ENCODE results near the gene TNFRSF14. TPM values are rescaled to one million over a fixed set of nuclear protein-coding genes. Genes with fewer than 3 reads are reported as not detected.

TNFRSF14 gene
- total RNA-seq, 2 experiments from 2014 or later: 106 to 111 TPM

DNA sequence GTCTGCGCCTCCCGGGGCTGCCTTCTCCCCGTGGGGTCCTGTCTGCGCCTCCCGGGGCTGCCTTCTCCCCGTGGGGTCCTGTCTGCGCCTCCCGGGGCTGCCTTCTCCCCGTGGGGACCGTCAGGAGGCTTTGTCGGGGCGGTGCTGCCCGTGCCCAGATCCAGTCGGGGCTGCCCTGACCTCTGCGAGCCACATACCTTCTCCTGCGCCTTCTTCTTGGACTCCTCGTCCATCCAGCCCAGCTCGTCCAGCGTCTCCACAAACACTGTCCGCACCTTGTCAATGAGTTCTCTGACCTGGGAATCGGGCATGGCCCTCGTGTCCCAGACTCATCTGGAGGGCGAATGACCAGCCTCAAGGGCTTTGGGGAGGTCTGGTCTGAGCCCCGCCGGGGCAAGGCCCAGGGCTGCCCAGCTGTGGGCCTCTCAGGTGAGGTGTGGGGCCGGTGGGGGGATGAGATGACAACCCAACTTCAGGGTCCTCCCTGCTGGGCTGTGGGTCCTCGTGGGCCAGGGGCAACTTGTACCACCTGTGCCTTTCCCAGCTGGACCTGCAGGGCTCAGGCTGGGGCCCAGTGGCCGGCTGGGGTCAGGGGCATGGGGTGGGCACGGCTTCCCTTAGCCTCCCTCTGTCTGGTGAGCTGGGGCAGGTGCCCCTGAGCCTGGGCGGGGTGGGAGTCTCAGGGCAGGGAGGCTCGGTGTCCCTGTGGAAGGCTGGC lies 39.8 kb downstream of the TNFRSF14 start:
- H3K36me3 Mint-ChIP-seq: no peaks in the 10 kb centered on the region
- ATAC-seq (no peak), DNase-seq (no peak)
- no peaks in the 10 kb centered on the region for H3K9me3 Mint-ChIP-seq (ENCODE audit: low read depth)
- H3K27me3 Mint-ChIP-seq: no peaks in the 10 kb centered on the region
- no peak overlapping the region for H3K4me3 Mint-ChIP-seq
- H3K27ac Mint-ChIP-seq: no peak overlapping the region
- no peaks in the 10 kb centered on the region for H3K4me1 Mint-ChIP-seq
- CTCF ChIA-PET: no interaction called here

DNA sequence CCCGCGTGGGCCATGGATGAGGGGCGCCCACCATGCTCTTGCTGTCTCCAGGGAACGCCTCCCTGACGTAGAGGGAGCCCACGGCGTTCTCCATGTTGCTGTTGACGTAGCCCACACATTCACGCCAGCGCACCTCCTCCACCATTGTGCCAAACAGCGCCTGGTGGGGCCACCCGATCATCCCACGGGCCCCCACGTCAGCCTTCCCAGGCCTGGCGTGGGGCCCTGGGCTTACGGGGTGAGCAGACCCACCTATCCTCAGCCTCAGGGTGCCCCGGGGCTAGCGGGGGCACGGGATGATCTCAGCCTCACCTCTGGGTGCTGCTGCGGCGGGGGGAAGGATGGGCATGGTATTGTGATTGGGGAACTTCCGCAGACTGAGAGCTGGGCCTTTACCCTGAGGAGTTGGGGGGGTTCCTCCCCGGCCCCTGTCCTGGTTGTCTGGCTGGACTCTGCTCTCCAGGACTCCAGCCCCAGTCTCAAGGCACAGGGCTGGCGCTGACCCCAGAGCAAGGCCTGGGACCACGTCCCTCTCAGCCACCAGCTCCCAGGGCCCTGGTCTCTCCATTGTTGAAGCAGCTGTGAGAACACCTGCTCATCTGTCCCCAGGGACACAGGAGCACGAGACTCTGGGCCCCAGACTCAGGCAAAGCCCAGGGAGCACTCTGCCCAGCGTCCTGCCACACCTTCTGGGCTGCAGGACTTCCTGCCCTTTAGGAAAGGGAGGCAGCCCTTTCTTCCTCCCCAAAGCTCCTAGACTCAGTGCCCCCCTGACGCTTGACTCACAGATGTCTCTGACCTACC lies 40.6 kb downstream of the TNFRSF14 start:
- H3K4me1 Mint-ChIP-seq: no peaks in the 10 kb centered on the region
- H3K27ac Mint-ChIP-seq: no peak overlapping the region
- CTCF ChIA-PET: no interaction called here
- no peak overlapping the region for H3K4me3 Mint-ChIP-seq
- no peaks in the 10 kb centered on the region for H3K9me3 Mint-ChIP-seq (ENCODE audit: low read depth)
- ATAC-seq (no peak), DNase-seq (no peak)
- H3K27me3 Mint-ChIP-seq: peaks cover 3% of the 10 kb centered on the region
- H3K36me3 Mint-ChIP-seq: no peaks in the 10 kb centered on the region

DNA sequence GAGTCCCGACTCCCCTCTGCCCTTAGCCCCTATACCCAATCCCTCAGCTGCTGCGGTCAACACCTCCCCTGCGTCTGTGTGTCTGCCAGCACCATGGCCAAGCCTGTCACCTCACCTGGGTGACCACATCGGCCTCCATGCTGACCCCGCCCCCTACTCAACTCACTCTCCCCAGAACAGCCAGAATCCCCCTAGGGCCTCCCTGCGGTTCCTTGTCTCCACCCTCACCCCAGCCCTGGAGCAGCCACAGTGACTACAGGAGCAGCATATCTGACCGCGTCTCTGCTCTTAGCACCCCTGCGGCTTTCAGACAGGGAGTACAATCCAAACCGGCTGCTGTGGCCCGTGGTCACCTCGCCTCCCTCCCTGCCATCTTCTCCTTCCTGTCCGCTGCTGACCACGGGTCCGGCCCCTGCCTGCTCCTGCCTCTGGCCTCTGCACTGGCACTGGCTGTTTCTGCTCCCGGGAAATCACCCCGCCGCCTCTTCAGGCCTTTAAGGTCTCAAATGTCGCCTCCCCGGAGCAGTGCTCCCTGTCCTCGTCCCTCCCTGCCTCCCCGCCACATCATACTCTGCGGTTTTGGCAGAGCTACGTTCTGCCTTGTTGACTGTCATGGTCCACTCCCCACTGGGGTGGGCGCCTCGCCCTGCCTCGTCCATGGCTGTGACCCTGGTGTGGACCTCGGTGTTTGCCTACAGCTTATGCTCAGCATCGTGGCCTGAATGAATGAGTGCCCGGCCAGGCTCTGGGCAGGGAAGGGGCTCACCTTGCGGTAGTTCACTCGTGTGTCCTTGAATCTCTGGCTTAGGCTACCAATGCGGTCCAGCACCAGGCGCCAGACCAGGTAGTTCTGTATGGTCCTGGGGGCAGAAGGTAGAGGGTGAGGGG lies 41.5 kb downstream of the TNFRSF14 start:
- H3K4me3 Mint-ChIP-seq: no peak overlapping the region
- H3K4me1 Mint-ChIP-seq: no peaks in the 10 kb centered on the region
- no peak overlapping the region for H3K27ac Mint-ChIP-seq
- no peaks in the 10 kb centered on the region for H3K36me3 Mint-ChIP-seq
- CTCF ChIA-PET: interaction anchor here (1.0 kb wide), 1 partner anchor 11 kb away, joined by 3 read pairs; the partner anchor contains the start of gene PRXL2B
- no peaks in the 10 kb centered on the region for H3K9me3 Mint-ChIP-seq (ENCODE audit: low read depth)
- DNase-seq (no peak), ATAC-seq (no peak)
- peaks cover 3% of the 10 kb centered on the region for H3K27me3 Mint-ChIP-seq

DNA sequence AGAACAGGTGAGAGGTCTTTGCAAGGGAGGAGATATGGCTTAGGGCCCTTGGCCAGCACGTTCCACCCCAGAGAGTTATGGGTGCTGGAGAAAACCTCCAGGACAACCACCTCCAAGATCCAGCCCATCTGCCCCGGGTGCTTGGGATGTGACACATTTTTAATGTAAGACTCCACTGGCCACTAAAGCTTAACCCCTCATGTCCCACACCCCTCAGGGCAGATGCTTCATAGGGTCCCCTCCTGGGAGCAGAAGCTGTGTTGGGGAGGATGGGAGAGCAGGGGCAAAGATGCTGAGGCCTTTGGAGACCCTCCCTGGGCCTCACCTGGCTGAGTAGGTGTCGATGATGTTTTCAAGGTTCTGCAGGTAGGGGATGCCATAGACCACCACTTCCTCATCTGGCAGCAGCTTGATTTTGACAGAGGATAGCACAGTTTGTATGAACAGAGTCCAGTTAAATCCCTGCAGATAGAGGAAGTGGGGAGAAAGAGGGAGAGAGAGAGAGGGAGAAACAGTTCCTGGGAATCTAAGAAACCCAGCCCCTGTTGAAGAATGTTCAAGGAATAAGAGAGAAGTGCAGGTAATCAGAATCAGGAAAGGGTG lies 42.3 kb downstream of the TNFRSF14 start:
- Mint-ChIP-seq H3K27me3 (peaks cover 3% of the 10 kb centered on the region), H3K27ac (no peak overlapping the region), H3K4me3 (no peak overlapping the region), H3K36me3 (no peaks in the 10 kb centered on the region), H3K9me3 (ENCODE audit: low read depth) (no peaks in the 10 kb centered on the region), H3K4me1 (no peaks in the 10 kb centered on the region)
- no peak for ATAC-seq
- CTCF ChIA-PET: interaction anchor here (1.0 kb wide), 1 partner anchor 12 kb away, joined by 3 read pairs; the partner anchor contains the start of gene PRXL2B
- no peak for DNase-seq

DNA sequence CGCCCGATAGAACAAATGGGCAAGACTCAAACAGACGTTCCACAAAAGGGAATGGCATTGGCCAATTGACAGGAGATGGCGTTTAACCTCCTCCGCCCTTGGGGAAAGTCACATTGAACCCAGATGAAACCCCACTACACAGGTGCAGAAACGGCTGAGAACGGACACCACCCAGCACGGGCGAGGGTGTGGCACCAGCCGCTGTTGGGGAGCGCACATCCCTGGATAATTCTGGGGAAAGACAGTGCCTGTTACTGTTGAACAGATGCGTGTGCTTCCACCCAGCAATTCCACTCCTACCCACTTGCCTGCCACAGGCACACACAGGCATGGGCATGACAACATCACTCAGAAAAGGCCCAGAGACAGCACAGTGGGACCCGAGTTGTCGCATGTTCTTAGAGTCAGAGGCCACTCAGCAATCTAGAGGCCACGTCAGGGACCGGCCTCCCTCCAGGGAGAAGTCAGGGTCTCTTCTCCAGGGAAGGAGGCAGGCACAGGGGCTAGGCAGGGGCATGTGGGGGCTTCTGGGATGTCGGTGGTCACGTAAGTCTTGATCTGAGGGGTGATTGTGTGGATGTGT lies 45.6 kb downstream of the TNFRSF14 start:
- CTCF ChIA-PET: no interaction called here
- ATAC-seq: no peak

DNA sequence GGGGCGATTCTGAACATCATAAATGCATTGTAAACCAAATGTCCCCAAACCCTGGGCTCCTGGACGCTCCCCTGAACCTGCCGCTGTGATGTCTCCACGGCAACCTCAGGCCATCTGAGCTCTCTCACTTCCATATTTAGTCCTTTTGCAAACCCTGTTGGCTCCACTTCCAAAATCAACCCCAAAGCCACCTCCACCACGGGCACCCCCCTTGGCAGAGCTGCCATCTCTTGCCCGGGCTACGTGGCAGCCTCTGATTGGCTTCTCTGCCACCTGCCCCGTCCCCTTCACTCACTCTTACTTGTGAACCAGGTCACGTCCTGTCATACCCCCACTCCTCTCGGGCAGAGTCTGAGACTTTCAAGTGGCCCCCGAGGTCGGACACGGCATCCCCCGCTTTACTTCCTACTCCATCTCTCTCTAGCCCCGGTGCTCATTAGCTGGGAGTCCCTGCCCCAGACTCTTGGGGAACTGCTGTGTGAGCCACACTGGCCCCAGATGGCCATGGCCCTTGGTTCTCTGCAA lies 46.2 kb downstream of the TNFRSF14 start:
- Mint-ChIP-seq H3K4me3 (no peak overlapping the region), H3K4me1 (no peaks in the 10 kb centered on the region), H3K9me3 (ENCODE audit: low read depth) (no peaks in the 10 kb centered on the region), H3K36me3 (no peaks in the 10 kb centered on the region), H3K27ac (no peak overlapping the region), H3K27me3 (peaks cover 3% of the 10 kb centered on the region)
- CTCF ChIA-PET: no interaction called here
- ATAC-seq: no peak
- no peak for DNase-seq

More for the DNA sequence above, 45.6 kb downstream of the TNFRSF14 start:
- Mint-ChIP-seq H3K36me3 (no peaks in the 10 kb centered on the region), H3K27ac (no peak overlapping the region), H3K9me3 (ENCODE audit: low read depth) (no peaks in the 10 kb centered on the region), H3K4me3 (no peak overlapping the region), H3K27me3 (peaks cover 3% of the 10 kb centered on the region), H3K4me1 (no peaks in the 10 kb centered on the region)
- DNase-seq: no peak

DNA sequence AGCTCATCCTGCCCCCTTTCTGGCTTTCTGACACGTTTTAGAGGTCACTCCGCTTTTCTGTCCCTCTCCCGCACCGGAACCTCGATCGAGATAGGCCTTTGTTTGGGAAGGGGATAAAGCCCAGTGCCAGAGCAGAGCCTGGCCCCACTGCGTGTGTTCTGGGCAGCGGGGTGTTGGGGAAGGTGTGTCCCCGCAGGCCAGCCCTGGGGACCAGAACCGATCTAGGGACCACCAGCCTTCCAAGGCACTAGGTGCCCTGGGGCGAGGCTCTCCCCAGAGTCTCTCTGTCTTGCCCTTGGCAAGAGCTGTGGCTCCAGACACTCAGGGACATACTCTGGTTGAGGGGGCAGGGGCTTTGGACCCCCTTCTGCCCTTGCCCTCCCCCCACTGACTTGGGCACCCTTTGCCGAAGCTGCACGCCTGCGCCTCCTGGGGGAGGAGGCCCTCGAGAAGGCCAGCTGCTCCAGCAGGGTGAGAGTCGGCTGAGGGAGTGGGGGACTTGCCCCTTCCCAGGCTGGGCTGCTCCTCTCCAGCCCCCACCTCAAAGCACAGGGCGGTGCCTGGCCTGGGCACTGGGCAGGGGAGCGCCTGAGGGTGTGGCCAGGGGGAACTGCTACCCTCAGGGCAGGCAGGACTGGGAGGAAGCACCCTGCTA lies 46.8 kb downstream of the TNFRSF14 start:
- DNase-seq: no peak
- CTCF ChIA-PET: no interaction called here
- H3K4me1 Mint-ChIP-seq: no peaks in the 10 kb centered on the region
- peaks cover 3% of the 10 kb centered on the region for H3K27me3 Mint-ChIP-seq
- H3K36me3 Mint-ChIP-seq: no peaks in the 10 kb centered on the region
- H3K4me3 Mint-ChIP-seq: no peak overlapping the region
- H3K27ac Mint-ChIP-seq: no peak overlapping the region
- no peaks in the 10 kb centered on the region for H3K9me3 Mint-ChIP-seq (ENCODE audit: low read depth)
- no peak for ATAC-seq

DNA sequence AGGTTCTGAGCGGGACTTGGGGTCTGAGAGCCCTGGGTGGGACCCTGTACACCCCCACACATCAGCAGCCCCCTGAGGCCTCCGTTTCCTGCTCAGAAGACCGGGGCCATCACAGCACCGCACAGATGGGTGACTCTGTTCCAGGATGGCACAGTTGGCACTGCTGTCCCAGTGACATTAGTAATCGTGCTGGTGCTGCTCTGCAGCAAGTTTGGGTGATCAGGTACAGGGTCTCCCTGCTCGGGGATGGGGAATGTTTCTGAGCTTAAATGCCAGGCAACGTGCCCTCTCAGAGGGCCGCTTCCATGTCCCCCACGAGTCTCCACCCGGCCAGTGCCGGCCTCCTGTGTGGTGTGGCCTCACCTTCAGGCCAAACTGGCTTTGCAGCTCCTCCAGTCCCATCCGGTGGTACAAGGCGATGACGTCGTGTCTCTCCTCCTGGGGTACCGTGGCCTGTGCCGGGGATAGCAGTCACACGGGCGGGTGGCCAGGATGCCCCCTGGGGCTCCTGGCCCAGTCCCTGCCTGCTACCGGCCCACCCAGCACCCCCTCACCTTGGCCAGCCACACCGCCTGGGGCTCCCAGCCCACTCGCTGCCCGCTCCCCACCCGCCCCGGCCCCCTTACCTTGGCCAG lies 47.5 kb downstream of the TNFRSF14 start:
- Mint-ChIP-seq H3K9me3 (ENCODE audit: low read depth) (peaks cover 4% of the 10 kb centered on the region), H3K4me1 (no peaks in the 10 kb centered on the region), H3K36me3 (no peaks in the 10 kb centered on the region), H3K27ac (no peak overlapping the region), H3K4me3 (no peak overlapping the region), H3K27me3 (peaks cover 3% of the 10 kb centered on the region)
- ATAC-seq (no peak), DNase-seq (no peak)
- CTCF ChIA-PET: no interaction called here

DNA sequence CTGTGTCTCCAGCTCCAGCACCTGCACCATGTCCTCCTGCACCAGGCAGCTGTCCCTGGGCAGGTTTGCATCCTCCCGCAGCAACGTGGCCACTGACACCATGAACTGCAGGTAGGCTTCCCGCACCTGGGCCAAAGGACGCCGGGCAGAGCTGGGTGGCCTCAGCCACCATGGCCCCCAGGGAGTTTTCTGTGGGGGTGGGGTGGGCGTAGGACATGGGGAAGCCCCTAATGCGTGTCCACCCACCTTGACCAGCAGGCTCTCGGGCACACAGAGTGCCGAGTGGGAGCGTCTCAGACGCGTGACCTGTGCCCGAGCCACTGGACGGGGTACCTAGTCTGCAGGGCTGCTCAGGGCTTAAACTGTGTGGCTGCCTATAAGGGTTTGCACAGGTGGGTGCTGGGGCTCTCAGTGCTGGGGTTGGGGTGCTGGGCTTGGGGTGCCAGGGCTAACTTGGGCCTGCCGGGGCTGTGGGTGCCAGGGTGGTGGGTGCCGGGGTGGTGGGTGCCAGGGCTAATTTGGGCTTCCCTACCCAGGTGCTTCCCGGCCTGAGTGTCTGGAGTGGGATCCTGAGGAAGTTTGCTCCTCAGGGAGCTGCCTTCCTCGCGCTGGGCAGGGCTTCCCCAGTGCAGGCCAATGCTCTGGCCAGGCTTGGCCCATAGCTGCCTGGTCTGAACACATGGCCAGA lies 48.1 kb downstream of the TNFRSF14 start:
- H3K4me3 Mint-ChIP-seq: no peak overlapping the region
- CTCF ChIA-PET: no interaction called here

DNA sequence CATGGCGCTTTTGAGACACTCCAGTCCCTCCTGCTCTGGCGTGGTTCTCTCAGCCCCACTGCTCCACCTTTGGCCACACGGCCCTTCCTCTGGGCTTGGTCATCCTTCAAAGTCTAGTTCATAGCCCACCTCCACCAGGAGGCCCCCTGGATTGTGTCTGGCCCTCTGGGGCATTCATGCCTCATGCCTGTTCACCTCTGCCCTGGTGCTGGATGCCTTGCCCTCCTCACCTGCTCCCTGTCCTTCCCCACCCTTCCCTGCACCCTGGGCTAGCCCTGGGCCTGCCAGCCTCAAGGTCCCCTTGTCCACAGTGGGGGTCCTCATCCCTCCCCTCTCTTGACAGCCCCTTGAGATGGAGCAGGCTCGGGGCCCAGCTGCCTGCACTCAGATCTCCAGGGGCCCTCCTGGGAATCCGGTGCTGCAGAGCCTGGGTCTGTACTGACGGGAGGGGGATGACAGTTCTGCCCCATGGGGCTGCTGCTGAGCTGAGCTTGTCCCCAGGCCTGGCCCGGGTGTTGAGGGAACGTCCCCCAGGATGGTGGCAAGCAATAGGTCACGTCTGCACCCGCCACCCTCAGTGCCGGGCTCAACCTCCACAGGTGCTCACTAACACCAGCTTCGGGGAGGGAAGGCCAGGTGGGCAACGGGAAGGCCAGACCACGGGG lies 48.8 kb downstream of the TNFRSF14 start:
- H3K9me3 Mint-ChIP-seq (ENCODE audit: low read depth): peaks cover 4% of the 10 kb centered on the region
- H3K27me3 Mint-ChIP-seq: peaks cover 3% of the 10 kb centered on the region
- ATAC-seq (no peak), DNase-seq (no peak)
- no peaks in the 10 kb centered on the region for H3K36me3 Mint-ChIP-seq
- no peak overlapping the region for H3K27ac Mint-ChIP-seq
- H3K4me1 Mint-ChIP-seq: no peaks in the 10 kb centered on the region
- H3K4me3 Mint-ChIP-seq: no peak overlapping the region
- CTCF ChIA-PET: no interaction called here

More for the DNA sequence above, 48.1 kb downstream of the TNFRSF14 start:
- H3K27ac Mint-ChIP-seq: no peak overlapping the region
- ATAC-seq: no peak
- H3K36me3 Mint-ChIP-seq: no peaks in the 10 kb centered on the region
- no peaks in the 10 kb centered on the region for H3K4me1 Mint-ChIP-seq
- peaks cover 3% of the 10 kb centered on the region for H3K27me3 Mint-ChIP-seq
- DNase-seq: no peak
- H3K9me3 Mint-ChIP-seq (ENCODE audit: low read depth): peaks cover 4% of the 10 kb centered on the region
